H1 (cell line): ENCODE measurements around the gene NAP1L1. TPM values are rescaled to one million over a fixed set of nuclear protein-coding genes. Genes with fewer than 3 reads are reported as not detected.
"Not testable (repeated sequence)": the region's sequence is repeated elsewhere in the genome, so short reads cannot be mapped to it uniquely, and the experiment has no call there.

ENCODE experiments used
- CTCF ChIA-PET: fragments of 300-600 bp; sonication (Branson Sonifier 250); formaldehyde crosslinking; loops from one replicate; lab custom pipeline; 2021; ENCODE audit not compliant: partially characterized antibody; lab: Charles Lee
- POLR2A ChIA-PET: fragments of 300-600 bp; sonication (Branson Sonifier 250); formaldehyde crosslinking; loops from one replicate; lab custom pipeline; 2021; ENCODE audit warnings: inconsistent platforms; ENCODE audit not compliant: partially characterized antibody; lab: Charles Lee
- DNase-seq, 2 experiments: peaks; one replicate each; pipeline versions ENCODE4 v3.0.0 to v3.0.0-alpha.2; 2010 to 2022; ENCODE audit warnings: low spot score in 2 of 2, low read depth in 1 of 2, mixed read lengths in 1 of 2
- FAIRE-seq: peaks from 2 replicates; lab custom pipeline; 2011; peaks lifted over from hg19 to GRCh38; lab: Jason Lieb, UNC
- H2AFZ ChIP-seq: 2 replicates; pipeline ENCODE4 v1.8.1; 2012; ENCODE audit warnings: low read length, inconsistent platforms
- H2AK5ac ChIP-seq: 2 replicates; pipeline ENCODE4 v1.6.1; 2013; ENCODE audit warnings: low read depth, low read length
- H2BK120ac ChIP-seq: replicated peaks from 2 replicates; pipeline ENCODE3; 2013; ENCODE audit warnings: low read depth, low read length, inconsistent platforms
- H2BK12ac ChIP-seq: 2 replicates; pipeline ENCODE4 v1.6.1; 2013; ENCODE audit warnings: low read depth, low read length
- H2BK15ac ChIP-seq: 2 replicates; pipeline ENCODE4 v1.6.1; 2013; ENCODE audit warnings: low read length
- H2BK20ac ChIP-seq: 2 replicates; pipeline ENCODE4 v1.6.1; 2013; ENCODE audit warnings: low read length
- H2BK5ac ChIP-seq: 2 replicates; pipeline ENCODE4 v1.6.1; 2013; ENCODE audit warnings: low read depth, low read length
- H3K14ac ChIP-seq: 2 replicates; pipeline ENCODE4 v1.6.1; 2013; ENCODE audit warnings: inconsistent platforms; ENCODE audit not compliant: insufficient read length
- H3K18ac ChIP-seq: 2 replicates; pipeline ENCODE4 v1.6.1; 2013; ENCODE audit warnings: low read length; ENCODE audit errors: extremely low read depth
- H3K23ac ChIP-seq: 2 replicates; pipeline ENCODE4 v1.6.1; 2013; ENCODE audit warnings: inconsistent platforms; ENCODE audit not compliant: insufficient read length
- H3K23me2 ChIP-seq: 2 replicates; pipeline ENCODE4 v1.6.1; 2013; ENCODE audit warnings: low read depth, low read length
- H3K27ac ChIP-seq: 2 replicates; pipeline ENCODE4 v1.6.1; 2011; ENCODE audit warnings: low read depth, low read length, inconsistent platforms
- H3K27me3 ChIP-seq, 4 experiments: replicated peaks in 1 of 4; 1 replicate in 1 of 4; 2 replicates in 3 of 4; pipeline versions ENCODE4 v1.6.1 to v1.8.1; 2011 to 2013; ENCODE audit warnings: low read length in 3 of 4, mild to moderate bottlenecking in 3 of 4, inconsistent platforms in 2 of 4, mixed read lengths in 2 of 4, moderate library complexity in 1 of 4; ENCODE audit not compliant: control insufficient read depth in 3 of 4, insufficient read depth in 3 of 4; ENCODE audit errors: extremely low read depth in 1 of 4
- H3K36me3 ChIP-seq, 4 experiments: 2 replicates each; pipeline versions ENCODE4 v1.6.1 to v1.8.1; 2011 to 2013; ENCODE audit warnings: mild to moderate bottlenecking in 4 of 4, low read length in 3 of 4, moderate library complexity in 2 of 4, control low read depth in 1 of 4, inconsistent platforms in 1 of 4; ENCODE audit not compliant: insufficient read depth in 4 of 4, control insufficient read depth in 2 of 4
- H3K4ac ChIP-seq: replicated peaks from 2 replicates; pipeline ENCODE3; 2013; ENCODE audit warnings: low read length, low read depth, mixed read lengths, inconsistent platforms; ENCODE audit not compliant: insufficient read length
- H3K4me1 ChIP-seq, 4 experiments: replicated peaks in 1 of 4; 1 replicate in 1 of 4; 2 replicates in 3 of 4; pipeline versions ENCODE4 v1.6.1 to v1.8.1; 2011 to 2013; ENCODE audit warnings: low read length in 3 of 4, inconsistent platforms in 2 of 4, mixed read lengths in 1 of 4; ENCODE audit not compliant: insufficient read depth in 4 of 4, control insufficient read depth in 3 of 4
- H3K4me2 ChIP-seq, 2 experiments: 2 replicates each; pipeline versions ENCODE4 v1.6.1 to v1.8.1; 2011 to 2013; ENCODE audit warnings: low read depth in 2 of 2, low read length in 2 of 2, control low read depth in 1 of 2, inconsistent platforms in 1 of 2, mild to moderate bottlenecking in 1 of 2; ENCODE audit not compliant: insufficient read depth in 1 of 2
- H3K4me3 ChIP-seq, 4 experiments: fragments of 200-600, 300-600 bp in 1 of 4; sonication (generic), shearing (Covaris generic), sonication (Bioruptor Twin) in 1 of 4; 2 replicates each; pipeline versions ENCODE4 v1.5.1 to v1.8.1; 2011 to 2016; ENCODE audit warnings: low read length in 4 of 4, low read depth in 3 of 4, control low read depth in 2 of 4, inconsistent platforms in 2 of 4, mild to moderate bottlenecking in 2 of 4, mixed read lengths in 1 of 4, moderate library complexity in 1 of 4; ENCODE audit not compliant: insufficient read depth in 2 of 4; ENCODE audit errors: extremely low read depth in 1 of 4
- H3K56ac ChIP-seq: replicated peaks from 2 replicates; pipeline ENCODE3; 2013; ENCODE audit warnings: low read depth, mild to moderate bottlenecking, mixed read lengths, low read length, inconsistent platforms; ENCODE audit not compliant: insufficient read length
- H3K79me1 ChIP-seq: 2 replicates; pipeline ENCODE4 v1.6.1; 2013; ENCODE audit warnings: low read depth, low read length, control low read depth
- H3K79me2 ChIP-seq, 2 experiments: 2 replicates each; pipeline versions ENCODE4 v1.6.1 to v1.8.1; 2012 to 2013; ENCODE audit warnings: low read length in 2 of 2, mild to moderate bottlenecking in 2 of 2, inconsistent platforms in 1 of 2; ENCODE audit not compliant: insufficient read depth in 2 of 2, control insufficient read depth in 1 of 2
- H3K9ac ChIP-seq, 4 experiments: replicated peaks in 1 of 4; 1 replicate in 1 of 4; 2 replicates in 3 of 4; pipeline versions ENCODE4 v1.6.1 to v1.8.1; 2011 to 2013; ENCODE audit warnings: low read depth in 3 of 4, low read length in 3 of 4, control low read depth in 2 of 4, mild to moderate bottlenecking in 2 of 4, moderate library complexity in 2 of 4, inconsistent platforms in 1 of 4; ENCODE audit errors: extremely low read depth in 1 of 4
- H3K9me3 ChIP-seq, 2 experiments: 2 replicates each; pipeline versions ENCODE4 v1.6.1 to v1.8.1; 2012 to 2013; ENCODE audit warnings: mild to moderate bottlenecking in 2 of 2, moderate library complexity in 2 of 2, control low read depth in 1 of 2, inconsistent platforms in 1 of 2, low read depth in 1 of 2, low read length in 1 of 2, mixed read lengths in 1 of 2; ENCODE audit not compliant: insufficient read depth in 2 of 2
- H4K20me1 ChIP-seq, 2 experiments: replicated peaks in 1 of 2; 2 replicates each; pipeline versions ENCODE3 to v1.8.1; 2011 to 2013; ENCODE audit warnings: inconsistent platforms in 2 of 2, low read length in 2 of 2, mild to moderate bottlenecking in 1 of 2; ENCODE audit not compliant: insufficient read depth in 2 of 2, control insufficient read depth in 1 of 2
- H4K5ac ChIP-seq: 2 replicates; pipeline ENCODE4 v1.6.1; 2013; ENCODE audit warnings: low read length, low read depth, mixed read lengths, inconsistent platforms; ENCODE audit not compliant: insufficient read length
- H4K8ac ChIP-seq: 2 replicates; pipeline ENCODE4 v1.8.0; 2013; ENCODE audit warnings: mild to moderate bottlenecking, moderate library complexity, low read length, inconsistent platforms; ENCODE audit not compliant: insufficient read depth; ENCODE audit errors: extremely low read depth
- H4K91ac ChIP-seq: replicated peaks from 2 replicates; pipeline ENCODE3; 2013; ENCODE audit warnings: low read length, mixed read lengths, inconsistent platforms; ENCODE audit not compliant: insufficient read length
- BCL11A ChIP-seq, 2 experiments: IDR thresholded peaks; one replicate each; pipeline ENCODE4 v1.6.1; 2011; ENCODE audit warnings: low read depth in 2 of 2, low read length in 2 of 2, mild to moderate bottlenecking in 2 of 2
- BRCA1 ChIP-seq: IDR thresholded peaks from 2 replicates; pipeline ENCODE4 v1.6.1; 2012; ENCODE audit warnings: low read depth, low read length, improper control_type of control experiment
- WGBS, 2 experiments: shearing (Covaris generic) in 1 of 2; methylation state at CpG; one replicate each; pipeline versions ENCODE4 v1.1.6 to v1.1.7; 2013 to 2015; ENCODE audit warnings: low lambda C conversion rate in 2 of 2, mixed read lengths in 2 of 2, inconsistent platforms in 1 of 2, low coverage in 1 of 2, missing lambda C conversion rate in 1 of 2; ENCODE audit not compliant: insufficient replicate concordance in 2 of 2, insufficient coverage in 1 of 2, insufficient read length in 1 of 2; ENCODE audit errors: extremely low coverage in 1 of 2, missing lambda C conversion rate in 1 of 2; 5-methylcytosine and 5-hydroxymethylcytosine counted together
- polyA plus RNA-seq, 7 experiments: library from polyadenylated mRNA; depleted of rRNA in 3 of 7; stranded (reverse) in 5 of 7; unstranded in 2 of 7; fragments of >200 nt in 5 of 7; fragments of 200-250 nt in 2 of 7; gene quantifications; 1 replicate in 5 of 7; 2 replicates in 1 of 7; 4 replicates in 1 of 7; pipeline versions ENCODE4 v1.2.1 to v1.2.3, GENCODE V29; 2011 to 2013; ENCODE audit warnings: missing spikeins in 2 of 7, mixed read lengths in 2 of 7
- total RNA-seq: library from RNA; stranded (reverse); fragmentation: NEBNext Ultra II Directional; extraction: Animal tissue kit (Norgen Biotek cat#: 25700); gene quantifications from 2 replicates; pipeline ENCODE4 v1.2.1, GENCODE V29; 2021
- TF ChIP-seq, protein P1 (sequence below): IDR thresholded peaks from 2 replicates; pipeline ENCODE4 v1.6.1; 2012; ENCODE audit warnings: low read length, inconsistent platforms

The NAP1L1 gene
- total and polyA plus RNA-seq, 2 of the 8 experiments (the other 6 are each of a cell fraction or from before 2014, with no cell fraction given), result 202 to 1,159 TPM

DNA sequence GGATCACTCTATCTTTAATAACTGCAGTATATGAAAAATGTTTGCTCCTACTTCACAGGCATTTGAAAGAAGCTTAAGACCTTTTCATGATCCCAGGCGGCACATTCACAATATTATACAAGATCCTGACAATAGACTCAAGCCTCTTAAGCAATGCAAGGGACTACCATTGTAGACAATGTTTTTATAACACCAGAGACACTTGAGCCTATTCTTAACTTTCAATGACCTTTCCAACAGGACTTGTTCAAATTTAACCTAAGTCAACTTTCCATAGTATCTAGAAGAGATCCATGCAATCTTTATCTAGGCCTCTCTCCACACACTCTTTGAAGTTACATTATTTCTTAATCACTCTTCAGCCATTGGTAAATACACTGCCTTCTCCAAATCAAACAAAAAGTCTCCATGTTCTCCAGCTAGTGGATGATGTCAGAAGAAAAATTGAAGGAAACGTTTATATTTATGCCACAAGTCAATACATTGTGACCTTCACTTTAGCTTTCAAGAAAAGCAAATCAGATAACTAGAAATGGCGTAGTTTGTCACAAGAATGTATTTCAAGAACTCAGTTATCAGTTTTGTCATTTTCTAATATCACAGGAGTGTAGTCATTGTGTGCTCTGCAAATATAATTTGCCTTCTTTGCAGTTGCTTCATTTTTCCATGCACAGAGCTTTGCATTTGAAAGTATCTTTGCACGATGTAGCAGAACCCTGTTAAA lies 94.1 kb downstream of the NAP1L1 start (continued):
- TF ChIP-seq, protein P1, sequence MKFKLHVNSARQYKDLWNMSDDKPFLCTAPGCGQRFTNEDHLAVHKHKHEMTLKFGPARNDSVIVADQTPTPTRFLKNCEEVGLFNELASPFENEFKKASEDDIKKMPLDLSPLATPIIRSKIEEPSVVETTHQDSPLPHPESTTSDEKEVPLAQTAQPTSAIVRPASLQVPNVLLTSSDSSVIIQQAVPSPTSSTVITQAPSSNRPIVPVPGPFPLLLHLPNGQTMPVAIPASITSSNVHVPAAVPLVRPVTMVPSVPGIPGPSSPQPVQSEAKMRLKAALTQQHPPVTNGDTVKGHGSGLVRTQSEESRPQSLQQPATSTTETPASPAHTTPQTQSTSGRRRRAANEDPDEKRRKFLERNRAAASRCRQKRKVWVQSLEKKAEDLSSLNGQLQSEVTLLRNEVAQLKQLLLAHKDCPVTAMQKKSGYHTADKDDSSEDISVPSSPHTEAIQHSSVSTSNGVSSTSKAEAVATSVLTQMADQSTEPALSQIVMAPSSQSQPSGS, result no peak
- TF ChIP-seq BRCA1 (no peak), BCL11A (IDR thresholded peaks at IDR 0.05; ENCODE audit: low read depth in 2 of 2, low read length in 2 of 2) (no peak)

GRCh38 chr12:75987709-75988108 lies 96.8 kb downstream of the NAP1L1 start:
- H2AK5ac ChIP-seq, H4K8ac ChIP-seq, DNase-seq, H4K20me1 ChIP-seq, POLR2A ChIA-PET, H2BK120ac ChIP-seq, FAIRE-seq, H3K36me3 ChIP-seq, H3K4me1 ChIP-seq, H3K9me3 ChIP-seq, H3K56ac ChIP-seq, H2AFZ ChIP-seq, H3K4me3 ChIP-seq, H3K27me3 ChIP-seq, H3K79me2 ChIP-seq, H2BK12ac ChIP-seq, H3K79me1 ChIP-seq, H4K91ac ChIP-seq, H3K27ac ChIP-seq, H3K9ac ChIP-seq, H2BK20ac ChIP-seq, H3K23me2 ChIP-seq, H2BK15ac ChIP-seq, H3K14ac ChIP-seq, H2BK5ac ChIP-seq, H4K5ac ChIP-seq, H3K4me2 ChIP-seq, H3K23ac ChIP-seq, H3K4ac ChIP-seq, H3K18ac ChIP-seq: not testable (repeated sequence)
- 88% methylated on average over 1 of the region's 1 CpG; no CpG with 5 or more reads in 1 of the 2 experiments for WGBS, 2 experiments
- CTCF ChIA-PET, result interaction anchor here (0.9 to 1.6 kb wide), 2 partner anchors 19 to 29 kb away, joined by 3 read pairs; no protein-coding TSS in a partner anchor
